HAP-1 (cell line): ENCODE results near the gene FBXO17.
"Not testable (repeated sequence)": the region's sequence is repeated elsewhere in the genome, so short reads cannot be mapped to it uniquely, and the experiment has no call there.

Source experiments
- DNase-seq, 2 experiments: peaks; one replicate each; pipeline ENCODE4 v3.0.0-alpha.2; 2016 to 2020; ENCODE audit warnings: low spot score in 2 of 2
- H3K27me3 ChIP-seq: fragments of 250-450 bp; sonication (Bioruptor Pico); 2 replicates; pipeline ENCODE4 v1.5.1; 2020; ENCODE audit warnings: low read depth, mild to moderate bottlenecking, moderate library complexity
- H3K36me3 ChIP-seq: fragments of 250-450 bp; sonication (Bioruptor Pico); replicated peaks from 2 replicates; pipeline ENCODE4 v1.5.1; 2020; ENCODE audit warnings: mild to moderate bottlenecking
- H3K4me1 ChIP-seq: fragments of 250-450 bp; sonication (Bioruptor Pico); 2 replicates; pipeline ENCODE4 v1.5.1; 2020; ENCODE audit warnings: mild to moderate bottlenecking
- H3K4me3 ChIP-seq: fragments of 250-450 bp; sonication (Bioruptor Pico); 2 replicates; pipeline ENCODE4 v1.5.1; 2020; ENCODE audit warnings: mild to moderate bottlenecking, moderate library complexity
- H3K9me3 ChIP-seq: fragments of 250-450 bp; sonication (Bioruptor Pico); 2 replicates; pipeline ENCODE4 v1.5.1; 2020; ENCODE audit warnings: mild to moderate bottlenecking, moderate library complexity
- in situ Hi-C: fragments of 300-500 bp; cut with MboI; formaldehyde crosslinking; loops from 3 replicates; pipeline ENCODE4 v1.14.3; 2020; ENCODE audit warnings: low sequenced_read_pairs, inconsistent platforms, mixed read lengths

Gene FBXO17

GRCh38 chr19:38975214-38975860, at the start of gene FBXO17:
Gene FBXO17, minus strand, starts transcription at chr19:38975742. Its CDS starts 25,423 bp downstream, at chr19:38950319.
- in situ Hi-C loops: loop anchor here (10.0 kb wide), 1 partner anchor 349 kb away; the partner anchor contains the start of gene LRFN1
- Histone ChIP-seq H3K4me1 (peaks cover 2% of the 10 kb centered on the region; the same call in 1 of the 2 replicates), H3K4me3 (peak within 1 kb of the TSS; percentile 40), H3K36me3 (no peaks in the 10 kb centered on the region), H3K9me3 (peaks cover 4% of the 10 kb centered on the region; the same call in 1 of the 2 replicates), H3K27me3 (no peaks in the 10 kb centered on the region)
- peak; percentile 14 to 62 for DNase-seq

GRCh38 chr19:39024875-39025641, 49.5 kb upstream of the FBXO17 start:
- no peak for DNase-seq
- H3K9me3 ChIP-seq: no peaks in the 10 kb centered on the region
- H3K4me3 ChIP-seq: no peak overlapping the region
- no peaks in the 10 kb centered on the region; the same call in 1 of the 2 replicates for H3K27me3 ChIP-seq
- no peaks in the 10 kb centered on the region for H3K4me1 ChIP-seq
- in situ Hi-C loops: no loop called here
- no peaks in the 10 kb centered on the region for H3K36me3 ChIP-seq

GRCh38 chr19:39021063-39021462, 45.5 kb upstream of the FBXO17 start:
- H3K36me3 ChIP-seq: no peaks in the 10 kb centered on the region
- H3K27me3 ChIP-seq: peaks cover 6% of the 10 kb centered on the region
- in situ Hi-C loops: no loop called here
- no peaks in the 10 kb centered on the region for H3K4me1 ChIP-seq
- DNase-seq: no peak
- H3K4me3 ChIP-seq: no peak overlapping the region
- H3K9me3 ChIP-seq: no peaks in the 10 kb centered on the region

GRCh38 chr19:39017646-39018045, 42.1 kb upstream of the FBXO17 start:
- no peaks in the 10 kb centered on the region for H3K9me3 ChIP-seq
- H3K4me3 ChIP-seq: no peak overlapping the region
- no peaks in the 10 kb centered on the region for H3K4me1 ChIP-seq
- H3K27me3 ChIP-seq: peaks cover 9% of the 10 kb centered on the region
- H3K36me3 ChIP-seq: no peaks in the 10 kb centered on the region
- in situ Hi-C loops: no loop called here
- no peak for DNase-seq

- Histone ChIP-seq H3K36me3 (no peaks in the 10 kb centered on the region), H3K4me3 (no peak overlapping the region), H3K27me3 (peaks cover 9% of the 10 kb centered on the region), H3K9me3 (no peaks in the 10 kb centered on the region), H3K4me1 (no peaks in the 10 kb centered on the region)
- in situ Hi-C loops: no loop called here
- no peak for DNase-seq
Observed at GRCh38 chr19:39017026-39017425, 41.5 kb upstream of the FBXO17 start.

- in situ Hi-C loops: no loop called here
- no peak for DNase-seq
- no peaks in the 10 kb centered on the region for H3K4me1 ChIP-seq
- no peaks in the 10 kb centered on the region for H3K9me3 ChIP-seq
- H3K4me3 ChIP-seq: no peak overlapping the region
- peaks cover 9% of the 10 kb centered on the region for H3K27me3 ChIP-seq
- H3K36me3 ChIP-seq: no peaks in the 10 kb centered on the region
Observed at GRCh38 chr19:39014037-39014436, 38.5 kb upstream of the FBXO17 start.

- H3K9me3 ChIP-seq: no peaks in the 10 kb centered on the region
- no peak overlapping the region for H3K4me3 ChIP-seq
- DNase-seq: no peak
- no peaks in the 10 kb centered on the region for H3K36me3 ChIP-seq
- no peaks in the 10 kb centered on the region for H3K27me3 ChIP-seq
- no peaks in the 10 kb centered on the region for H3K4me1 ChIP-seq
- in situ Hi-C loops: no loop called here
Observed at GRCh38 chr19:39009001-39009400, 33.5 kb upstream of the FBXO17 start.

GRCh38 chr19:39008137-39008536, 32.6 kb upstream of the FBXO17 start:
- Histone ChIP-seq H3K27me3 (no peaks in the 10 kb centered on the region), H3K36me3 (no peaks in the 10 kb centered on the region), H3K4me3 (no peak overlapping the region), H3K9me3 (no peaks in the 10 kb centered on the region), H3K4me1 (no peaks in the 10 kb centered on the region)
- in situ Hi-C loops: no loop called here
- no peak for DNase-seq

GRCh38 chr19:39007096-39007495, 31.6 kb upstream of the FBXO17 start:
- H3K27me3 ChIP-seq: no peaks in the 10 kb centered on the region
- H3K4me1 ChIP-seq: no peaks in the 10 kb centered on the region
- no peaks in the 10 kb centered on the region for H3K9me3 ChIP-seq
- no peak for DNase-seq
- H3K36me3 ChIP-seq: no peaks in the 10 kb centered on the region
- in situ Hi-C loops: no loop called here
- no peak overlapping the region for H3K4me3 ChIP-seq

- H3K27me3 ChIP-seq: no peaks in the 10 kb centered on the region
- H3K4me1 ChIP-seq: no peaks in the 10 kb centered on the region
- H3K4me3 ChIP-seq: no peak overlapping the region
- no peaks in the 10 kb centered on the region for H3K36me3 ChIP-seq
- H3K9me3 ChIP-seq: no peaks in the 10 kb centered on the region
- no peak for DNase-seq
- in situ Hi-C loops: no loop called here
Observed at GRCh38 chr19:39004403-39004802, 28.9 kb upstream of the FBXO17 start.

- H3K27me3 ChIP-seq: no peaks in the 10 kb centered on the region
- no peaks in the 10 kb centered on the region for H3K4me1 ChIP-seq
- no peaks in the 10 kb centered on the region for H3K36me3 ChIP-seq
- in situ Hi-C loops: no loop called here
- DNase-seq: no peak
- H3K4me3 ChIP-seq: no peak overlapping the region
- H3K9me3 ChIP-seq: no peaks in the 10 kb centered on the region
Observed at GRCh38 chr19:39003796-39004195, 28.3 kb upstream of the FBXO17 start.

- Histone ChIP-seq H3K4me3 (no peak overlapping the region), H3K4me1 (no peaks in the 10 kb centered on the region), H3K36me3 (no peaks in the 10 kb centered on the region), H3K9me3 (no peaks in the 10 kb centered on the region), H3K27me3 (no peaks in the 10 kb centered on the region)
- in situ Hi-C loops: no loop called here
- DNase-seq: no peak
Observed at GRCh38 chr19:39003188-39003587, 27.6 kb upstream of the FBXO17 start.

GRCh38 chr19:39001041-39001440, 25.5 kb upstream of the FBXO17 start:
- in situ Hi-C loops: no loop called here
- H3K4me3 ChIP-seq: no peak overlapping the region
- no peaks in the 10 kb centered on the region for H3K36me3 ChIP-seq
- H3K27me3 ChIP-seq: no peaks in the 10 kb centered on the region
- no peaks in the 10 kb centered on the region for H3K9me3 ChIP-seq
- H3K4me1 ChIP-seq: no peaks in the 10 kb centered on the region
- DNase-seq: no peak

GRCh38 chr19:38997576-38997975, 22.0 kb upstream of the FBXO17 start:
- DNase-seq, in situ Hi-C loops, H3K4me1 ChIP-seq, H3K36me3 ChIP-seq, H3K9me3 ChIP-seq, H3K27me3 ChIP-seq, H3K4me3 ChIP-seq: not testable (repeated sequence)
